B cell (primary cell): Measurements from ENCODE around the gene TSC22D2. TPM values are rescaled to one million over a fixed set of nuclear protein-coding genes. Genes with fewer than 3 reads are reported as not detected.

Experiments used
- ATAC-seq: fragments of 200-7000 bp; cut with Tn5 transposase; one replicate; pipeline ENCODE4 v1.10.0; 2021; ENCODE audit warnings: low read depth, mild to moderate bottlenecking, moderate number of reproducible peaks, moderate library complexity
- CTCF ChIA-PET: fragments of 350-600 bp; sonication (Branson Sonifier 250); formaldehyde crosslinking; loops from one replicate; lab custom pipeline; 2021; ENCODE audit warnings: antibody characterized with exemption, inconsistent platforms; lab: Charles Lee
- POLR2A ChIA-PET: fragments of 350-600 bp; sonication (Branson Sonifier 250); formaldehyde crosslinking; loops from one replicate; lab custom pipeline; 2021; ENCODE audit warnings: antibody characterized with exemption; lab: Charles Lee
- DNase-seq: peaks from one replicate; pipeline ENCODE4 v3.0.0; 2013
- H2AFZ ChIP-seq: 2 replicates; pipeline ENCODE4 v1.6.1; 2012; ENCODE audit warnings: mild to moderate bottlenecking, low read depth, low read length; ENCODE audit not compliant: insufficient read depth, poor library complexity, severe bottlenecking
- H3K27ac ChIP-seq, 2 donors: 1 replicate in 1 of 2; 2 replicates in 1 of 2; pipeline ENCODE4 v1.5.1; 2012 to 2013; ENCODE audit warnings: low read length in 2 of 2, mild to moderate bottlenecking in 2 of 2, moderate library complexity in 1 of 2
- H3K27me3 ChIP-seq, 4 experiments: fragments of 200-600 bp in 1 of 4; sonication (generic) in 1 of 4; replicated peaks in 1 of 4; 1 replicate in 2 of 4; 2 replicates in 2 of 4; pipeline versions ENCODE4 v1.6.1 to v1.7.0; 2013 to 2016; ENCODE audit warnings: low read length in 3 of 4, mild to moderate bottlenecking in 2 of 4, mixed read lengths in 1 of 4, moderate library complexity in 1 of 4; ENCODE audit not compliant: insufficient read depth in 4 of 4, control insufficient read depth in 3 of 4; ENCODE audit errors: control extremely low read depth in 1 of 4
- H3K36me3 ChIP-seq, 2 experiments: replicated peaks in 1 of 2; 1 replicate in 1 of 2; 2 replicates in 1 of 2; pipeline versions ENCODE4 v1.6.1 to v1.7.1; 2013; ENCODE audit warnings: low read length in 1 of 2; ENCODE audit not compliant: insufficient read depth in 2 of 2, control insufficient read depth in 1 of 2; ENCODE audit errors: control extremely low read depth in 1 of 2, extremely low read depth in 1 of 2
- H3K4me1 ChIP-seq, 2 donors: fragments of 200-600 bp in 1 of 2; sonication (generic) in 1 of 2; 1 replicate in 1 of 2; 2 replicates in 1 of 2; pipeline versions ENCODE4 v1.5.1 to v1.6.1; 2013 to 2017; ENCODE audit warnings: low read length in 2 of 2; ENCODE audit not compliant: control insufficient read depth in 2 of 2, insufficient read depth in 2 of 2
- H3K4me2 ChIP-seq: replicated peaks from 2 replicates; pipeline ENCODE3; 2012; ENCODE audit warnings: mild to moderate bottlenecking, low read depth, low read length; ENCODE audit not compliant: poor library complexity, severe bottlenecking
- H3K4me3 ChIP-seq, 5 experiments: fragments of 200-600 bp in 1 of 5; sonication (generic) in 1 of 5; 1 replicate in 3 of 5; 2 replicates in 2 of 5; pipeline versions ENCODE4 v1.5.1 to v1.7.0; 2011 to 2016; ENCODE audit warnings: low read length in 4 of 5, mild to moderate bottlenecking in 4 of 5, low read depth in 2 of 5, control low read depth in 1 of 5, moderate library complexity in 1 of 5; ENCODE audit not compliant: insufficient read depth in 1 of 5; ENCODE audit errors: control extremely low read depth in 1 of 5, extremely low read depth in 1 of 5
- H3K79me2 ChIP-seq: fragments of 200-600 bp; sonication (generic); one replicate; pipeline ENCODE4 v1.6.0; 2016; ENCODE audit warnings: low read length; ENCODE audit not compliant: control insufficient read depth, insufficient read depth
- H3K9ac ChIP-seq: fragments of 200-600 bp; sonication (generic); 2 replicates; pipeline ENCODE4 v1.6.1; 2017; ENCODE audit warnings: mild to moderate bottlenecking, low read length, moderate library complexity
- H3K9me3 ChIP-seq, 3 donors: one replicate each; pipeline versions ENCODE4 v1.6.1 to v1.7.1; 2013; ENCODE audit warnings: low read length in 2 of 3; ENCODE audit not compliant: control insufficient read depth in 2 of 3, insufficient read depth in 1 of 3; ENCODE audit errors: control extremely low read depth in 1 of 3
- H4K20me1 ChIP-seq: 2 replicates; pipeline ENCODE4 v1.6.0; 2012; ENCODE audit warnings: mild to moderate bottlenecking, low read length; ENCODE audit not compliant: insufficient read depth, control insufficient read depth, poor library complexity, severe bottlenecking
- H3K27ac Mint-ChIP-seq: one replicate; pipeline ENCODE4 v1.8.0; 2021; ENCODE audit warnings: mixed read lengths
- H3K27me3 Mint-ChIP-seq: one replicate; pipeline ENCODE4 v1.8.0; 2021; ENCODE audit warnings: mixed read lengths
- H3K4me1 Mint-ChIP-seq: one replicate; pipeline ENCODE4 v1.8.0; 2021; ENCODE audit warnings: mixed read lengths
- H3K4me3 Mint-ChIP-seq: one replicate; pipeline ENCODE4 v1.8.0; 2021; ENCODE audit warnings: mixed read lengths
- H3K9me3 Mint-ChIP-seq: one replicate; pipeline ENCODE4 v1.8.0; 2022; ENCODE audit warnings: mixed read lengths; ENCODE audit not compliant: insufficient read depth
- CTCF ChIP-seq: fragments of 200-600 bp; IDR thresholded peaks from one replicate; pipeline ENCODE4 v1.8.0; 2022; ENCODE audit warnings: antibody characterized with exemption, mild to moderate bottlenecking
- EZH2 ChIP-seq: IDR thresholded peaks from 2 replicates; pipeline ENCODE4 v1.6.1; 2012; ENCODE audit warnings: borderline replicate concordance, low read depth, mild to moderate bottlenecking, moderate library complexity, low read length; ENCODE audit not compliant: insufficient read depth, poor library complexity, severe bottlenecking
- WGBS: methylation state at CpG from one replicate; pipeline ENCODE4 v1.1.5; 2013; ENCODE audit warnings: missing lambda C conversion rate; ENCODE audit not compliant: insufficient coverage; 5-methylcytosine and 5-hydroxymethylcytosine counted together
- intact Hi-C: fragments of 100-400 bp; cut with micrococcal nuclease; formaldehyde crosslinking; loops from one replicate; pipeline ENCODE4 v1.10.0; 2022
- polyA plus RNA-seq: library from polyadenylated mRNA; depleted of rRNA; stranded (reverse); fragments of >200 nt; gene quantifications from 2 replicates; pipeline ENCODE4 v1.2.3, GENCODE V29; 2012
- total RNA-seq, 2 donors: library from RNA; stranded (reverse); fragments of 120-200 nt in 1 of 2; gene quantifications; 1 replicate in 1 of 2; 2 replicates in 1 of 2; pipeline versions ENCODE4 v1.2.3 to v1.2.4, GENCODE V29; 2013 to 2022

The TSC22D2 gene
- total and polyA plus RNA-seq, 2 donors (not counting 1 experiment from before 2014, with no cell fraction given), result 17.2 to 45.9 TPM

- no peak for TF ChIP-seq EZH2
- TF ChIP-seq CTCF, result no peak
These were observed 86.4 kb downstream of the TSC22D2 start for GRCh38 chr3:150494411-150494977.

GRCh38 chr3:150495149-150495548 lies 87.1 kb downstream of the TSC22D2 start:
- Histone ChIP-seq H4K20me1 (no peaks in the 10 kb centered on the region), H3K27me3 (no peaks in the 10 kb centered on the region), H3K36me3 (no peaks in the 10 kb centered on the region), H3K9ac (no peak overlapping the region), H3K4me3 (no peak overlapping the region), H3K79me2 (no peaks in the 10 kb centered on the region), H3K27ac (no peak overlapping the region), H3K4me1 (no peaks in the 10 kb centered on the region), H3K9me3 (no peaks in the 10 kb centered on the region), H3K4me2 (no peak overlapping the region), H2AFZ (no peak overlapping the region)
- Mint-ChIP-seq H3K4me1 (no peaks in the 10 kb centered on the region), H3K27ac (no peak overlapping the region), H3K27me3 (no peaks in the 10 kb centered on the region), H3K4me3 (no peak overlapping the region), H3K9me3 (no peaks in the 10 kb centered on the region)
- no peak for ATAC-seq
- WGBS, result 75% methylated on average over 1 of the region's 1 CpG
- ChIA-PET CTCF (interaction anchor here (0.7 to 6.5 kb wide), 34 partner anchors 9 to 1235 kb away, joined by 3 to 170 read pairs (median 4); partner anchors contain the start of genes PFN2 and TSC22D2), POLR2A (no interaction called here)
- DNase-seq, result peak; percentile 11
- TF ChIP-seq EZH2 (no peak), CTCF (no peak)
- intact Hi-C loops, result loop anchor here (1.0 to 5.0 kb wide), 4 partner anchors 85 to 528 kb away; no protein-coding TSS in a partner anchor

More at GRCh38 chr3:150494411-150494977, 86.4 kb downstream of the TSC22D2 start:
- Mint-ChIP-seq H3K27me3 (no peaks in the 10 kb centered on the region), H3K4me1 (no peaks in the 10 kb centered on the region), H3K9me3 (no peaks in the 10 kb centered on the region), H3K27ac (no peak overlapping the region), H3K4me3 (no peak overlapping the region)
- Histone ChIP-seq H3K9me3 (no peaks in the 10 kb centered on the region), H3K36me3 (no peaks in the 10 kb centered on the region), H3K9ac (no peak overlapping the region), H3K4me2 (no peak overlapping the region), H3K27me3 (no peaks in the 10 kb centered on the region), H3K27ac (no peak overlapping the region), H3K4me1 (no peaks in the 10 kb centered on the region), H3K4me3 (no peak overlapping the region), H3K79me2 (no peaks in the 10 kb centered on the region), H2AFZ (no peak overlapping the region), H4K20me1 (no peaks in the 10 kb centered on the region)
- intact Hi-C loops, result no loop called here
- POLR2A ChIA-PET, result no interaction called here
- CTCF ChIA-PET, result interaction anchor here (1.0 to 6.5 kb wide), 19 partner anchors 9 to 527 kb away, joined by 3 to 170 read pairs (median 5); partner anchors contain the start of genes PFN2 and TSC22D2
- no peak for DNase-seq
- WGBS, result no CpG with 5 or more reads among the region's 5 CpGs
- no peak for ATAC-seq
